Stimulated activated CD8-positive, alpha-beta memory T cell treated with anti-CD3 and anti-CD28 coated beads, Interleukin-2, amount 100 ng/mL, for 48 hours (primary cell): ENCODE data around the gene PDZD7.
"Not testable (repeated sequence)": the region's sequence is repeated elsewhere in the genome, so short reads cannot be mapped to it uniquely, and the experiment has no call there.

Experiments
- DNase-seq, 2 donors: peaks; one replicate each; pipeline ENCODE4 v3.0.0-alpha.2; 2020; ENCODE audit warnings: low read depth in 2 of 2

Gene PDZD7

GRCh38 chr10:101040851-101041250, 9.9 kb upstream of the PDZD7 start:
- DNase-seq = no peak

- no peak for DNase-seq
These were observed 9.1 kb upstream of the PDZD7 start for GRCh38 chr10:101040061-101040460.

GRCh38 chr10:101038484-101038883, 7.6 kb upstream of the PDZD7 start:
- DNase-seq = no peak

- no peak for DNase-seq
These were observed 5.8 kb upstream of the PDZD7 start for GRCh38 chr10:101036726-101037125.

GRCh38 chr10:101035916-101036702, 5.2 kb upstream of the PDZD7 start:
- no peak for DNase-seq

- DNase-seq = no peak
These were observed 4.4 kb upstream of the PDZD7 start for GRCh38 chr10:101035314-101035713.

GRCh38 chr10:101034404-101034803, 3.5 kb upstream of the PDZD7 start:
- DNase-seq = not testable (repeated sequence)

- DNase-seq = no peak
These were observed 2.3 kb upstream of the PDZD7 start for GRCh38 chr10:101033276-101033675.

- DNase-seq = peak in 1 of 2 donors; percentile 48
These were observed 1.8 kb upstream of the PDZD7 start for GRCh38 chr10:101032637-101033224.

- DNase-seq = peak; percentile 57 to 60
These were observed 1.1 kb upstream of the PDZD7 start for GRCh38 chr10:101031796-101032636.

GRCh38 chr10:101030496-101031127, 317 bp downstream of the PDZD7 start:
- no peak for DNase-seq

GRCh38 chr10:101029520-101030295, 1.2 kb downstream of the PDZD7 start:
- no peak for DNase-seq

GRCh38 chr10:101028446-101029337, 2.2 kb downstream of the PDZD7 start:
- no peak for DNase-seq

- no peak for DNase-seq
These were observed 3.7 kb downstream of the PDZD7 start for GRCh38 chr10:101027106-101027720.

GRCh38 chr10:101022967-101023705, 7.8 kb downstream of the PDZD7 start:
- DNase-seq = no peak

GRCh38 chr10:101021692-101022251, 9.2 kb downstream of the PDZD7 start:
- no peak for DNase-seq

GRCh38 chr10:101021239-101021638, 9.7 kb downstream of the PDZD7 start:
- DNase-seq = no peak

GRCh38 chr10:101020427-101021075, 10.4 kb downstream of the PDZD7 start:
- DNase-seq = no peak

GRCh38 chr10:101019440-101019703, 11.6 kb downstream of the PDZD7 start:
- no peak for DNase-seq
